ENCODE measurements around the gene BRD1.

BRD1 gene

DNA sequence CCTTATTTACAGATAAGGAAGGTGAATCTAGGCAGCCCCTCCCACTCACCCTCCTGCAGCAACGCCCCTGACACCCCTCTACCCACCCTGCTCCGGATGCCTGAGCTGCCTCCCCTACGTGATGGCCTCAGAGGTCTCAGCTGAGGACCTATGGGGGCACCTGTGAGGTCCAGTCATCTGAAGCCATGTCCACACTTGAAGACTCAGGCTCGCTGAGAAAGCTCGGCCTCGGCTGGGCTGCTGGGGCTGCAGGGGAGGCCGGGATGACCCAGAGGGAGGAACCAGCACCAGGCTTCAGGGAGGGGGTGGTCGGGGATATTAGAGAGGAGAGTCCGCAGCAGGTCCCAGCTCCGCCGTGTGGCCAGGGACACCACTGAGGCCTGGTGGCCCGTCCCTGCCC is 92.8 kb downstream of the BRD1 start:
- no peak for DNase-seq (ENCODE audit: low read depth in 1 of 2, low spot score in 1 of 2)

DNA sequence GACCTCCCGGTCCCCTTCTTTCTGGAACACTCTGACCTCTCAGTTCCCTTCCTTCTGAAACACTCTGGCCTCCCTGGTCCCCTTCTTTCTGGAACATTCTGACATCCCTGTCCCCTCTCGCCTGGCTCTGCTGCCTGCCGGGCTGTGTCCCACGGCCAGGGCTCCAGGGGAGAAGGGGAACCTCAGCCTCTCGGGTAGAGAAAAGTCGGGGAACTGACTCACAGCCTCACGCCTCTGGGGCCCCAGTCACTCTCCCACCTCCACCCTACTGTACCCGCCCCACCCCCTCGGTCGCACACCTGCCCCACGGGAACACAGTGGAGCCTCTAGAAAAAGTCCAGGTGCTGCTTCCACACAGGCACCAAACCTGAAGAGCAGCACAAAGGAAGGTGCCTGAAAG is 93.3 kb downstream of the BRD1 start:
- no peak for DNase-seq (ENCODE audit: low read depth in 1 of 2, low spot score in 1 of 2)

DNA sequence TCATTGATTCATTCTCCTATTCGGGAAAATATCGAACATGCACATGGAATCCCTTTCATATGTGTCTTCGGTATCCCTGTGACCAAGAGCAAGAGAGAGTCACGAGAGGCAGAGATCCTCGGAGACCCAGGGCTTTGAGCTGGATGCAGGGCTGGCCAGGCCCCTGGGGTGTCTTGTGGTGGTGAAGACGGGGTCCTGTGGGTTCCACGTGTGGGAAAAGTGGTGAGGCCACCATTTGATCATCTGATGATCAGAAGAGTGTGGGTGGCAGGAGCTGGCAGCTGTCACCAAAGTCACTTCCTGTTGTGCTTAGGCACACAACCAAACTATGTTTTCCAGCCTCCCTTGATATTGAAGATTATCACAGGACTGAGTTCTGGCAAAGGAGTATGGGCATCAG is 94.0 kb downstream of the BRD1 start:
- no peak for DNase-seq (ENCODE audit: low read depth in 1 of 2, low spot score in 1 of 2)

DNA sequence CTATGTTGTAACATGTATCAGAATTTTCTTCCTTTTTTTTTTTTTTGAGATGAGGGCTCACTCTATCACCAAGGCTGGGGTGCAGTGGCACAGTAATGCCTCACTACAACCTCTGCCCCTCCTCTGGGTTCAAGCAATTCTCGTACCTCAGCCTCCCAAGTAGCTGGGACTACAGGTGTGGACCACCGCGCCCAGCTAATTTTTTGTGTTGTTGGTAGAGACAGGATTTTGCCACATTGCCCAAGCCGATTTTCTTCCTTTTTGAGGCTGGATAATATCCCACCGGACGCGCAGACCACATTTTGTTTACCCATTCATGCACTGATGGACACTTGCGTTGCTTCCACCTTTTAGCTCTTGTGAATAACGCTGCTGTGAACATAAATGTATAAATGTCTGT is 97.0 kb downstream of the BRD1 start:
- no peak for DNase-seq (ENCODE audit: low read depth in 1 of 2, low spot score in 1 of 2)

DNA sequence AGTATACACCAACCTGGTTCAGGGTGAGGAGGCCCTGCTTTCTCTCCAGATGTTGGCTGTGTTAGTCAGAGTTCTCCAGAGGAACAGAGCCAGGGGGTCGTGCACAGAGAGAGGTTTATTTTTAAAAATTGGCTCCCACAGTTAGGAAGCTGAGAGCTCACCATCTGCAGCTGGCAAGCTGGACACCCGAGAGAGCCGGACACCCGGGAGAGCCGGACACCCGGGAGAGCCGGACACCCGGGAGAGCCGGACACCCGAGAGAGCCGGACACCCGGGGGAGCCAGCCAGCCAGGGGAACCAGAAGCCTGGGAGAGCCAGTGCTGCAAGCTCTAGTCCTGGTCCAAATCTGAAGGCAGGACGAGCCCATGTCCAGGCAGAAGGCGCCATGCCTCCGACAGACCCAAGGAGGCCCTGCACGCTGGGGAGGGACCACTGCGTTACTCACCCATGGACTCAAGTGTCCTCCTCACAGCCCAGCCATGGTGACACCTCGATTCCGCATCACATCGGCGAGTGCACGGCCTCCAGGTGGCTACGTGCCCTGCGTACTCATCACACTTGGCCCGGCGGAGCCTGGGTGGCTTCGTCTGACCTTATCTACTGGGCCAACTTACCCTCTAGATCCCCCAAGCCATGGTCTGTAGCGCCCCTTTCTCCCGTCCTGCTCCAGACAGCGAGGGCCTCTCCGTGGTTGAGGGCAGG is 99.0 kb downstream of the BRD1 start:
- DNase-seq (ENCODE audit: low read depth in 1 of 2, low spot score in 1 of 2), result no peak

DNA sequence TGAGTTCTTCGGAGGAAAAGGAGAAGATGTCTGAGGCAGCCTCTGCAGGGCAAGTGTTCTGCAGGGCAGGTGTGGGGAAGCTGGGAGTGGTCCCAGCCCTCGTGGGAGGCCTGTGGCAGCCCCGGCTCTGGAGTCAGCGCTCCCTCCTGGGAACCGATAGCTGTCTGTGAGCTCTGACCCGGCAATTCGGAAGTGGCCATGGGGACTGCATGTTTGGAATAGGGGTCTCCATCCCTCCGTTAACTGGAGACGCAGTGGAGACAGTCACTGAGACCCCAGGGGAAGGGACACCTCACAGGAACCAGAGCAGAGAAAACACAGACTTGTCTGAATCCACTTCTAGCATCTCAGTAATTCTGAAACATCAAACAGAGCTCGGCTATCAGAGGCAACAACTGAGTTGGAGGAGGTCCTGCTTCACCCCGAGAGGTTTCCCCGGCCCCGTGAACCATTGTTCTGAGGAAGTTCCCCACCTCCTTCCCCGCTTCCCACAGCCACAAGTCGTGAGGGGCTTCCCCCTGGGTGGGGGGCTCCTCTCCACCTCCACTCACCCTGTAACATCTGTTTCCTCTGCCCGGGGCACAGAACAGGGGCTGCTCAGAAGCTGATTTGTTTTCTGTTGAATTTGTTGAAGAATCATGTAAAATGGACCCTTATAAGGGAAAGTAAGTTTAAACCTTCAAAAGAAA is 99.6 kb downstream of the BRD1 start:
- no peak for DNase-seq (ENCODE audit: low read depth in 1 of 2, low spot score in 1 of 2)

DNA sequence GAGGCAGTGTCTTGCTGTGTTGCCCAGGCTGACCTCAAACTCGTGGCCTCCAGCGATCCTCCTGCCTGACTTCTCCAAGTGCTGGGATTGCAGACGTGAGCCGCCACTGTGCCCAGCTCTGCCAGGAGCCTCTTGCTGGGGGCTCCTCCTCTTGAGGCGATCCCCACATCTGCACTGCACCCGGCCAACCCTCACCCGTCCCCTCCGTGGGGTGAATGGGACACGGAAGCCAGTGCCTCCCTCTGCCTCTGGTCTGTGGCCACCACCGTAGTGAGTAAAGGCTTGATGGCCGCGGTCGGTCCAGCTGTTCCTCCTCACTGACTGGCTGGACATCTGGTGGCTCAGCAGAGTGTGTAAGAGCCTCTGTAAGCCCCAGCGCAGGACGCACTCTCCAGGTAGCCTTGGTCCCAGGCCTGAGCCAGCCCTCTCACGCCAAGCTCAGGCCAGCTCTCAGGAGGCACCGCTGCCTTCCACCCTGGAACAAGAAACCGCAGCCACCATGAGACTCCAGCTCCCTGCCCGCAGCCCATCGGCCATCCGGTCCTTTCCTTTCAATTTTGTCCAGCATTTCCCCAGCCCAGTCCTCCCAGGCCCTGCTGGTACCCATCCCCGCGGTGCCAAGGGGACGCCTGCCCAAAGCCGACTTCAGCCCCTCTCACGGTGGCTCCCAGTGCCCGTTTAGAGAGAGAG is 100.3 kb downstream of the BRD1 start:
- no peak for DNase-seq (ENCODE audit: low read depth in 1 of 2, low spot score in 1 of 2)

DNA sequence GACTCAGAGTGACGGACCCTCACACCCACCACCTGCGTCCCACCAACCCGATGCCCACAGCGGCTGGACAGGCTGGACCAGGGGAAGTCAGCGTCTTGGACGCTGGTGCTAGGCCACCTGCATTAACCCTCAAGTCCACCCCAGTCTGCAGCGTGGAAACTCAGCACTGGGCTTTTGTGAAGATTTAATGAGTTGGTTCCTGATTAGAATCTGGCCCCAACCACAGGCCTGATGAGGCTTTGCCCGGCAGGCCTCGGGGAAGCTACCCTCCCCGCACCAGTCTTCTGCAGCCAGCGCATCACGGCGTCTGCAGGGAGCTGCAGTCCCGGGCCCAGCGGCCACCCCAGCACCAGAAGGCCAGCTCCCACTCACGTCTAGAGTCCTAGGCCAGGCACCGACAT is 101.0 kb downstream of the BRD1 start:
- DNase-seq (ENCODE audit: low read depth in 1 of 2, low spot score in 1 of 2), result no peak

DNA sequence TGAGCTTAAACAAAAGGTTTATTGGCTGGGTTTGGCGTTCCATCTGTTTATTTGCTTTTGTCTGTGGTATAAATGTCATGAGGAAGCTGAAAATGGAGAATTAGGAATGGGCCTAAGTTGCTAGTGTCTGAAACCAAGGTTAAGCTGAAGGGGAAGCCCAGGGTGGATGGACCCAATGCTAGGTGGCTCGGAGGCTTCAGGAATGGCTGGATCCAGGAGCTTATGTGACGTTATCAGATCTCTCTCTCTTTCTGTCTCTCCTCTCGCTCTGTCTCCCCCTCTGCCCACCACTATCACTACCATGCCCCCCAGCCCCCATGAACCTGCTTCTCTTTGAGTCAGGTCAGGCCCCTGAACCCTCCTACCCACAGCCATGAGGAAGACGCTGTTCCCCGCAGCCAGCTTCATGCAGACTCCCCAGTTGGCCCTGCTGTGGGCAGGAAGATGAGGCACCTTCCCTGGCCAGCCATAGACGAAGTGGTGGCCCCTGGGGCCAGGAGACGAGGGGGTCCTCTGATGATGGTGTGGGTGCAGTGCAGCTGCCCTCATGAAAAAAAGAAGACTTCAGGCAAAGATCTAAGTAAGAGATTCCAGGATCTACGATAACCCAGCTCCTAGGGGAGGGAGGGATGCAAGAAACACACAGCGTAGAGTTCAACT is 101.5 kb downstream of the BRD1 start:
- DNase-seq (ENCODE audit: low read depth in 1 of 2, low spot score in 1 of 2), result no peak

DNA sequence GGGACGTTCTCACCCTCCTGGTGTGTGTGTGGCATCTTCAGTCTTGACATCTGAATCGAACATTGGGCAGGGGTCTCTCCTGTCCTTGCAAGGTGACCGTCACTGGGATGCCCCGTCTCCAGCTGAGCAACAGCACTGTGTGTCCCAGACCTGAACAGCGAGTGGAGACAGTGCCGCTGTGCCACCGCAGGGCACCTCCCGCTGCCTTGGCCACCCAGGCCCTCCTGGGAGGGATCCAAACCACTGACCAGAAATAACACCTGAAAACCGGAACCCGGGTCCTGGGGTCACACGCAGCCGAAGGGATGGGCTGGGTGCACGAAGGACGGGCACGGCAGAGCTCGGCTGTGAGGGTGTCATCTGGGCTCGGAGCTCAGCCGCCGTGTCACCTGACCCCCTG is 102.2 kb downstream of the BRD1 start:
- DNase-seq (ENCODE audit: low read depth in 1 of 2, low spot score in 1 of 2), result no peak

DNA sequence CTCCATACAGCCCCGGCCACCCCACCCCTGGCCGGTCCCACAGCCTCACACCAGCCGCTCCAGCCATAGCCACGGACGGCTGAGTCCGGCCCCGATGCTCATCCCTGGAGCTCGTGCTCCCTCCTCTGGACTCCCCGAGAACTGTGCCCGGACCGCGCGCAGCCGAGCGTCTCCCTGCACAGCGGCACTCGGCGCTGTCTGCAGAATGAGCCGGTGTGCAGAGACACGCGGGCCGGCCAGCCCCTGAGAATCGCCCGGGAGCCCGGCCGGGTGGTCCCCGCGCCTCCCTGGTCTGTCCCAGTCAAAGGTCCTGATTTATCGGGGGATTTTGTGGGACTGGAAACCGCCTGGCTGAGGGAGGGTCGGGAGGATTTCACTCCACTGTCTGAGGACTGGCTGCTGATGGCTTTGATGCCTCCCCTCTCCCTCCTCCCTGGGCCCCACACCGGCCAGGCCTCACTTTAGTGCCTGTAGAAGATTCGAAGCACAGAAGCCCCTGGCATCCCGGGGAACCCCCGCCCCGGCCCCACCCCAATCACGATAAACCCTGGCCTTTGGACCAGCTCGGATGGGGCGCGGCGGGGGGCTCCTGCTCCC is 102.7 kb downstream of the BRD1 start:
- peak; percentile 48 to 53 for DNase-seq (ENCODE audit: low read depth in 1 of 2, low spot score in 1 of 2)

DNA sequence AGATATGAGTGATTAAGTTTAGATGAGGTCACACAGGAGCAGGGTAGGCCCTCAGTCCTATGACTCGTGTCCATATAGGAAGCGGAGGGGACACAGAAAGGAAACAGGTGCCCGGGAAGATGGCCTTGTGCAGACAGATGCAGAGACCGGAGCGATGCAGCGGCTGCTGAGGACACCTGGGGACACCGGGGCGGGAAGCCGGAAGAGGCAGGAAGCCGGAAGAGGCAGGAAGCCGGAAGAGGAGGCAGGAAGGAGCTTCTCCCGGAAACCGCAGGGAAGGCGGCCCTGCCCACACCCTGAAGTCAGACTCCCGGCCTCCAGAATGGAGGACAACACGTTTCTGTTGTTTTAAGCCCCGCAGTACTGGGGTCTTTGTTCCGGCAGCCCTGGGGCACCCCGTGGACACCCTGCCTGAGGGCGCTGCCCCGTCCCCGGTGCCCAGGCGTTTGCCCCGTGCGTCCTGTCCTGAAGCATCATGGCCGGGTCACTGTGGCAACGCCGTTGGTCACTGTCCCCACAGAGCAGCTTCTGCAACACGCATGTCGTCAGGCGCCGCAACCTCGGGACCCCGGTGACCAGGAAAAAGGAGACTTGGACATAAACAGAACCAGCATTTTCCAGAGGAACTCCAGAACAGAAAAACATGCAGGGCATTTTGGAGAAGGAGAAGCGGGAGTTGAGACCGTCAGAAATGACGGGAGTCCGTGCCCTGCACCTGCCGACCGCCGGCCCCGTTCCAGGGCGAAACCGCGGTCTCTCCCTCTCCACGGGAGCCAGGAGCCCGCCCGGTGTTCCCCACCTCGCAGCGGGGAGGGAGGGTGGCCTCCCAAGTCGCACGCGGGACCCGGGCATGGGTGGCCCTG is 103.4 kb downstream of the BRD1 start:
- DNase-seq (ENCODE audit: low read depth in 1 of 2, low spot score in 1 of 2), result peak in 1 of 2 donors; percentile 18

DNA sequence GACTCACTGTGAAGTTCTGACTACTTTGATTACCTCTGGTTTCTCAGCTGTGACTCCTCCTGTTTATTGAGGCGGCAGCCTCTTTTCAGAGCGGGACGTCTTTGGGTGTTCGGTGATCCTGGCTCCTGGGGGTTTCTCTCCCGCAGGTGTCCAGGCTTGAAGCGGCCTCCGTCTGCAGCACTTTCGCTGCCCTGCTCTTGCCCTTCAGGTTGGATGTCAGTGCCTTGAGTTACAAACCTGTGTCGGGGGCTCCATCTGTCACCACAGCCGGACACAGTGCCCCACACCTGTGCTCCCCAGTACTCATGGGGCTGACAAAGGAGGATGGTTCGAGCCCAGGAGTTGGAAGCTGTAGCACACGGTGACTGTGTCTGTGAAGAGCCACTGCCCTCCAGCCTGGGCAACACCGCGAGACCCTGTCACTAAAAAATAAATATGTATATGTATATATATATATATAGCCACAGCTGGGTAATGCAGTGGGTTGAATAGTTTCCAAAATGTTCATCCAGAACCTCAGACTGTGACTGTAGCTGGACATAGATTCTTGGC is 104.1 kb downstream of the BRD1 start:
- no peak for DNase-seq (ENCODE audit: low read depth in 1 of 2, low spot score in 1 of 2)
